HCT116 (cell line): Measurements from ENCODE around the gene HDAC11. TPM values are rescaled to one million over a fixed set of nuclear protein-coding genes. Genes with fewer than 3 reads are reported as not detected.

ENCODE experiments used
- ATAC-seq: fragments of 200-7000 bp; cut with Tn5 transposase; 2 replicates; pipeline ENCODE4 v1.9.1; 2020; ENCODE audit warnings: mild to moderate bottlenecking, moderate library complexity
- BruUV-seq: library from RNA; stranded (reverse); fragments of 400-500 nt; replicated peaks from 2 replicates; lab custom pipeline; 2021; lab: Mats Ljungman, UMichigan
- CTCF ChIA-PET: fragments of 300-600 bp; sonication (Branson Sonifier 250); formaldehyde crosslinking; loops from one replicate; lab custom pipeline; 2021; ENCODE audit warnings: antibody characterized with exemption; lab: Charles Lee
- POLR2A ChIA-PET: fragments of 300-600, 350-600 bp; sonication (Branson Sonifier 250); formaldehyde crosslinking; loops from one replicate; lab custom pipeline; 2021; ENCODE audit warnings: antibody characterized with exemption; lab: Charles Lee
- RAD21 ChIA-PET, 2 experiments: fragments of 300-600 bp; sonication (Branson Sonifier 250); formaldehyde crosslinking; loops; one replicate each; lab custom pipeline; 2023; ENCODE audit warnings: low total read pairs in 2 of 2; ENCODE audit not compliant: uncharacterized antibody in 2 of 2, unreplicated experiment in 2 of 2, low non-redundant PET in 1 of 2; lab: Charles Lee
- DNase-seq: peaks from one replicate; pipeline ENCODE4 v3.0.0-alpha.2; 2010; ENCODE audit warnings: low read depth, low spot score
- H2AFZ ChIP-seq: fragments of 200-600 bp; shearing (Covaris generic), sonication (generic); 2 replicates; pipeline ENCODE4 v1.6.1; 2017; ENCODE audit warnings: low read depth, mixed run types, mixed read lengths, antibody characterized with exemption, low read length; ENCODE audit not compliant: poor library complexity, severe bottlenecking
- H3K27ac ChIP-seq: 2 replicates; pipeline ENCODE4 v1.5.1; 2012; ENCODE audit warnings: low read depth, low read length
- H3K27me3 ChIP-seq: fragments of 200-600 bp; sonication (generic); 2 replicates; pipeline ENCODE4 v1.6.1; 2016; ENCODE audit warnings: mixed run types, low read length, mixed read lengths; ENCODE audit not compliant: insufficient read depth
- H3K36me3 ChIP-seq, 2 experiments: fragments of 200-500 bp in 1 of 2; fragments of 200-600 bp in 1 of 2; sonication (Bioruptor generic) in 1 of 2; sonication (generic) in 1 of 2; 2 replicates each; pipeline versions ENCODE4 v1.5.1 to v1.6.1; 2014 to 2016; ENCODE audit warnings: low read length in 2 of 2, inconsistent platforms in 1 of 2, mixed read lengths in 1 of 2, mixed run types in 1 of 2; ENCODE audit not compliant: insufficient read depth in 2 of 2, control insufficient read depth in 1 of 2
- H3K4me1 ChIP-seq, 2 experiments: fragments of 200-600 bp in 1 of 2; sonication (generic) in 1 of 2; 2 replicates each; pipeline versions ENCODE4 v1.5.1 to v1.6.1; 2012 to 2017; ENCODE audit warnings: low read length in 2 of 2, inconsistent platforms in 1 of 2, mild to moderate bottlenecking in 1 of 2, mixed read lengths in 1 of 2, mixed run types in 1 of 2, moderate library complexity in 1 of 2; ENCODE audit not compliant: insufficient read depth in 2 of 2, control insufficient read depth in 1 of 2
- H3K4me2 ChIP-seq: fragments of 200-600 bp; sonication (generic); 2 replicates; pipeline ENCODE4 v1.6.1; 2017; ENCODE audit warnings: mixed run types, low read length, mixed read lengths
- H3K4me3 ChIP-seq, 2 experiments: fragments of 200-600 bp in 1 of 2; sonication (generic) in 1 of 2; replicated peaks in 1 of 2; 2 replicates each; pipeline ENCODE4 v1.5.1; 2011 to 2016; ENCODE audit warnings: low read length in 2 of 2, control low read depth in 1 of 2, low read depth in 1 of 2, mild to moderate bottlenecking in 1 of 2, mixed read lengths in 1 of 2, mixed run types in 1 of 2
- H3K79me2 ChIP-seq: fragments of 200-600 bp; sonication (generic); 2 replicates; pipeline ENCODE4 v1.6.1; 2017; ENCODE audit warnings: mild to moderate bottlenecking, mixed run types, low read length, moderate library complexity, mixed read lengths; ENCODE audit not compliant: insufficient read depth
- H3K9ac ChIP-seq: fragments of 200-600 bp; sonication (generic); 2 replicates; pipeline ENCODE4 v1.6.1; 2016; ENCODE audit warnings: low read length, mixed read lengths
- H3K9me2 ChIP-seq: fragments of 200-600 bp; sonication (generic), shearing (Covaris generic); 2 replicates; pipeline ENCODE4 v1.6.1; 2017; ENCODE audit warnings: mixed run types, mild to moderate bottlenecking, moderate library complexity; ENCODE audit not compliant: insufficient read depth
- H3K9me3 ChIP-seq, 2 experiments: fragments of 200-500 bp in 1 of 2; fragments of 200-600 bp in 1 of 2; sonication (Bioruptor generic) in 1 of 2; sonication (generic) in 1 of 2; 2 replicates each; pipeline ENCODE4 v1.6.1; 2014 to 2017; ENCODE audit warnings: low read length in 2 of 2, mixed read lengths in 2 of 2, inconsistent platforms in 1 of 2, low read depth in 1 of 2, mild to moderate bottlenecking in 1 of 2, mixed run types in 1 of 2, moderate library complexity in 1 of 2; ENCODE audit not compliant: control insufficient read depth in 1 of 2, insufficient read depth in 1 of 2
- H4K20me1 ChIP-seq: fragments of 200-600 bp; sonication (generic), shearing (Covaris generic); 2 replicates; pipeline ENCODE4 v1.6.1; 2017; ENCODE audit warnings: mixed run types, mild to moderate bottlenecking, moderate library complexity; ENCODE audit not compliant: insufficient read depth
- CEBPB ChIP-seq: IDR thresholded peaks from 2 replicates; pipeline ENCODE4 v1.6.1; 2012; ENCODE audit warnings: low read depth
- EZH2 ChIP-seq: fragments of 200-600 bp; sonication (generic); IDR thresholded peaks from 2 replicates; pipeline ENCODE4 v1.6.1; 2017; ENCODE audit warnings: antibody characterized with exemption, mixed run types
- SIN3A ChIP-seq: IDR thresholded peaks from 2 replicates; pipeline ENCODE4 v1.6.1; 2012; ENCODE audit warnings: low read depth
- YY1 ChIP-seq: IDR thresholded peaks from 2 replicates; pipeline ENCODE4 v1.6.1; 2011; ENCODE audit warnings: low read length, low read depth, moderate library complexity, mild to moderate bottlenecking; ENCODE audit not compliant: insufficient replicate concordance; ENCODE audit errors: extremely low read depth
- ZBTB33 ChIP-seq: IDR thresholded peaks from 2 replicates; pipeline ENCODE4 v1.6.1; 2011; ENCODE audit warnings: mild to moderate bottlenecking, low read length, moderate library complexity; ENCODE audit not compliant: insufficient replicate concordance; ENCODE audit errors: extremely low read depth
- ZFX ChIP-seq: fragments of 450-650 bp; IDR thresholded peaks from 2 replicates; pipeline ENCODE4 v1.6.1; 2017
- ZNF274 ChIP-seq: fragments of 200-500 bp; sonication (Bioruptor generic); IDR thresholded peaks from 2 replicates; pipeline ENCODE4 v1.6.1; 2014; ENCODE audit warnings: mild to moderate bottlenecking, low read depth, low read length, inconsistent platforms
- intact Hi-C: fragments of 100-400 bp; cut with micrococcal nuclease; formaldehyde crosslinking; loops from 2 replicates; pipeline ENCODE4 v1.10.0; 2022
- total RNA-seq: library from RNA; stranded (reverse); gene quantifications from one replicate; pipeline ENCODE4 v1.2.1, GENCODE V29; 2021; ENCODE audit not compliant: unreplicated experiment
- TF ChIP-seq, protein P1 (sequence below): IDR thresholded peaks from 2 replicates; pipeline ENCODE4 v1.6.1; 2012

Gene HDAC11
- total RNA-seq, 1 experiment from 2014 or later, result 16.1 TPM

- POLR2A ChIA-PET, result no interaction called here
- intact Hi-C loops, result no loop called here
- Histone ChIP-seq H3K9me3 (no peaks in the 10 kb centered on the region), H3K4me2 (no peak overlapping the region), H3K27ac (no peak overlapping the region), H3K36me3 (no peaks in the 10 kb centered on the region), H3K27me3 (no peaks in the 10 kb centered on the region)
- ATAC-seq, result no peak
- no peak for TF ChIP-seq SIN3A
- TF ChIP-seq CEBPB, result no peak
- TF ChIP-seq, protein P1, sequence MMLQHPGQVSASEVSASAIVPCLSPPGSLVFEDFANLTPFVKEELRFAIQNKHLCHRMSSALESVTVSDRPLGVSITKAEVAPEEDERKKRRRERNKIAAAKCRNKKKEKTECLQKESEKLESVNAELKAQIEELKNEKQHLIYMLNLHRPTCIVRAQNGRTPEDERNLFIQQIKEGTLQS, result no peak
- no peak for TF ChIP-seq EZH2
- TF ChIP-seq ZFX, result no peak
- TF ChIP-seq ZNF274, result no peak
- no peak for TF ChIP-seq YY1
- TF ChIP-seq ZBTB33, result no peak
- TF ChIP-seq, all 23 proteins: peak for 0
- ChIA-PET RAD21 (no interaction called here), CTCF (no interaction called here)
- Histone ChIP-seq H3K4me1 (no peaks in the 10 kb centered on the region), H3K79me2 (no peaks in the 10 kb centered on the region), H4K20me1 (no peaks in the 10 kb centered on the region), H2AFZ (no peak overlapping the region), H3K9ac (no peak overlapping the region), H3K9me2 (no peaks in the 10 kb centered on the region), H3K4me3 (no peak overlapping the region)
- no peak for DNase-seq
- BruUV-seq, result no TSS peak
These were observed 75.6 kb downstream of the HDAC11 start for GRCh38 chr3:13555753-13556152.

Other genes with a start within 250 kb of the HDAC11 start
- 74.9 TPM for gene NUP210, start 60.0 kb upstream of the HDAC11 start, total RNA-seq
- gene FBLN2, start 68.8 kb downstream of the HDAC11 start, total RNA-seq, result 0.39 TPM